ENCODE data around the gene PHTF2. TPM values are rescaled to one million over a fixed set of nuclear protein-coding genes. Genes with fewer than 3 reads are reported as not detected.

PHTF2 gene
- total and polyA plus RNA-seq, 2 donors (not counting 3 experiments of a cell fraction or from before 2014, with no cell fraction given) = 13.3 to 21.4 TPM

GRCh38 chr7:77935652-77936348 lies 137.2 kb downstream of the PHTF2 start:
- peak; percentile 15 for DNase-seq (ENCODE audit: low read depth, low spot score)
- Histone ChIP-seq H3K4me1 (ENCODE audit: control insufficient read depth, extremely low read depth, insufficient read depth, low read length) (peaks cover 5% of the 10 kb centered on the region), H3K36me3 (ENCODE audit: control insufficient read depth in 2 of 2, extremely low read depth in 1 of 2, insufficient read depth in 2 of 2, low read length in 2 of 2) (no peaks in the 10 kb centered on the region), H3K27me3 (ENCODE audit: control insufficient read depth in 2 of 2, insufficient read depth in 2 of 2, low read length in 2 of 2) (no peaks in the 10 kb centered on the region), H3K27ac (ENCODE audit: insufficient read depth, low read depth, low read length) (no peak overlapping the region), H3K4me2 (ENCODE audit: insufficient read depth, low read length) (no peak overlapping the region), H2AFZ (ENCODE audit: low read depth, low read length) (no peak overlapping the region), H3K9me1 (replicated peaks; ENCODE audit: control insufficient read depth, extremely low read depth, insufficient read depth, low read length) (no peaks in the 10 kb centered on the region), H4K20me1 (replicated peaks; ENCODE audit: control insufficient read depth, extremely low read depth, insufficient read depth, low read length) (no peaks in the 10 kb centered on the region), H3K9ac (replicated peaks; ENCODE audit: extremely low read depth, insufficient read depth, low read length) (no peak overlapping the region), H3K9me3 (replicated peaks; ENCODE audit: control insufficient read depth, insufficient read depth, low read length) (no peaks in the 10 kb centered on the region), H3K4me3 (replicated peaks in 1 of 3; ENCODE audit: insufficient read depth in 1 of 3, low read depth in 1 of 3, low read length in 3 of 3) (no peak overlapping the region), H3K79me2 (ENCODE audit: control insufficient read depth, insufficient read depth, low read length) (no peaks in the 10 kb centered on the region)
- BruUV-seq (replicated peaks) = no TSS peak
- dilution Hi-C loops (cut with MboI; ENCODE audit: extremely low pct_ligation_motif_present, low sequenced_read_pairs) (no loop called here), intact Hi-C loops (cut with micrococcal nuclease) (loop anchor here (1.0 to 5.0 kb wide), 3 partner anchors 137 to 278 kb away; partner anchors contain the start of genes PHTF2 and TMEM60)
- TF ChIP-seq FOS (IDR thresholded peaks at IDR 0.05; ENCODE audit: borderline replicate concordance, insufficient read depth, low read length) (no peak), POLR2A (IDR thresholded peaks at IDR 0.05; ENCODE audit: low read depth, low read length) (no peak), EZH2 (IDR thresholded peaks at IDR 0.05; ENCODE audit: borderline replicate concordance, low read depth, low read length, severe bottlenecking) (no peak), CTCF (IDR thresholded peaks at IDR 0.05; ENCODE audit: extremely low read depth in 1 of 2, insufficient read depth in 1 of 2, low read depth in 1 of 2, low read length in 2 of 2) (no peak), GATA2 (IDR thresholded peaks at IDR 0.05; ENCODE audit: insufficient read depth, insufficient read length, low read depth, low read length) (no peak), MYC (IDR thresholded peaks at IDR 0.05; ENCODE audit: low read depth, low read length) (no peak), POLR2AphosphoS5 (IDR thresholded peaks at IDR 0.05; ENCODE audit: insufficient read depth, low read depth, low read length) (no peak), JUN (IDR thresholded peaks at IDR 0.05; ENCODE audit: borderline replicate concordance, insufficient read depth, insufficient read length, low read depth) (no peak)
- TF ChIP-seq, protein P1, sequence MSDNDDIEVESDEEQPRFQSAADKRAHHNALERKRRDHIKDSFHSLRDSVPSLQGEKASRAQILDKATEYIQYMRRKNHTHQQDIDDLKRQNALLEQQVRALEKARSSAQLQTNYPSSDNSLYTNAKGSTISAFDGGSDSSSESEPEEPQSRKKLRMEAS (IDR thresholded peaks at IDR 0.05; ENCODE audit: insufficient read depth, insufficient read length) = no peak
- CTCF ChIA-PET = interaction anchor here (0.6 to 4.5 kb wide), 13 partner anchors 9 to 286 kb away, joined by 3 to 43 read pairs (median 3); partner anchors contain the start of genes PHTF2 and TMEM60
- no peak for FAIRE-seq
- POLR2A ChIA-PET = interaction anchor here (0.6 kb wide), 1 partner anchor 19 kb away, joined by 5 read pairs; no protein-coding TSS in a partner anchor
